Sigmoid colon (tissue), 4 donors: ENCODE measurements around the gene ERP27.

Experiments
- EP300 ChIP-seq, 4 donors: sonication (generic); formaldehyde crosslinking; IDR thresholded peaks; one replicate each; pipeline ENCODE4 v1.6.1; 2017; ENCODE audit warnings: antibody characterized with exemption in 4 of 4
- POLR2A ChIP-seq, 2 donors: fragments of 450-650 bp; IDR thresholded peaks; one replicate each; pipeline ENCODE4 v1.6.1; 2016; ENCODE audit warnings: antibody characterized with exemption in 2 of 2, mild to moderate bottlenecking in 2 of 2, moderate library complexity in 2 of 2
- POLR2AphosphoS5 ChIP-seq, 4 donors: sonication (generic); formaldehyde crosslinking; IDR thresholded peaks; one replicate each; pipeline ENCODE4 v1.6.1; 2017; ENCODE audit warnings: antibody characterized with exemption in 4 of 4
- TF ChIP-seq, protein P1 (sequence below), 4 experiments: fragments of 450-650 bp in 3 of 4; fragments of 200-600 bp in 1 of 4; IDR thresholded peaks; one replicate each; pipeline ENCODE4 v1.5.1; 2016 to 2019; ENCODE audit warnings: antibody characterized with exemption in 4 of 4, mild to moderate bottlenecking in 3 of 4, moderate library complexity in 2 of 4

DNA sequence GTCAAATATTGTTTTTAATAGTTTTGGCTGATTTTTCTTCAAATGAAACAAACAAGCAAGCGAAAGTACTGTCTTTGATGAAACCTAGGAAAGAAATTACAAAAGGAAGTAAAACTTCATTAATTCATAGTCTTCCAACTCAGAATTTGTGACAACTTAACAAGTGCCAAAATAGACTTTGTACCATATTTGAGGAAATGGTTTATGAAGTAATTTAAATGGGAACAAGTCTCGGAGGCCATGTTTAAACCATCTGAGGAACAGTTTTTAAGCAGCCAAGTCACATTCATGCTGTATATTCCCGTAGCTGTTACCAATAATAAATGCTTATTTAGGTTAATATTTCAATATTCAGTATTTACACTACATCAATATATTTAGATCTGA, 23.8 kb upstream of the ERP27 start:
- TF ChIP-seq, protein P1, sequence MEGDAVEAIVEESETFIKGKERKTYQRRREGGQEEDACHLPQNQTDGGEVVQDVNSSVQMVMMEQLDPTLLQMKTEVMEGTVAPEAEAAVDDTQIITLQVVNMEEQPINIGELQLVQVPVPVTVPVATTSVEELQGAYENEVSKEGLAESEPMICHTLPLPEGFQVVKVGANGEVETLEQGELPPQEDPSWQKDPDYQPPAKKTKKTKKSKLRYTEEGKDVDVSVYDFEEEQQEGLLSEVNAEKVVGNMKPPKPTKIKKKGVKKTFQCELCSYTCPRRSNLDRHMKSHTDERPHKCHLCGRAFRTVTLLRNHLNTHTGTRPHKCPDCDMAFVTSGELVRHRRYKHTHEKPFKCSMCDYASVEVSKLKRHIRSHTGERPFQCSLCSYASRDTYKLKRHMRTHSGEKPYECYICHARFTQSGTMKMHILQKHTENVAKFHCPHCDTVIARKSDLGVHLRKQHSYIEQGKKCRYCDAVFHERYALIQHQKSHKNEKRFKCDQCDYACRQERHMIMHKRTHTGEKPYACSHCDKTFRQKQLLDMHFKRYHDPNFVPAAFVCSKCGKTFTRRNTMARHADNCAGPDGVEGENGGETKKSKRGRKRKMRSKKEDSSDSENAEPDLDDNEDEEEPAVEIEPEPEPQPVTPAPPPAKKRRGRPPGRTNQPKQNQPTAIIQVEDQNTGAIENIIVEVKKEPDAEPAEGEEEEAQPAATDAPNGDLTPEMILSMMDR (IDR thresholded peaks at IDR 0.05): no peak
- TF ChIP-seq POLR2A (IDR thresholded peaks at IDR 0.05): no peak
- no peak for TF ChIP-seq POLR2AphosphoS5 (IDR thresholded peaks at IDR 0.05)
- TF ChIP-seq EP300 (IDR thresholded peaks at IDR 0.05): no peak
